GM18505 (cell line): Measurements from ENCODE around the gene METTL6.
"Not testable (repeated sequence)": the region's sequence is repeated elsewhere in the genome, so short reads cannot be mapped to it uniquely, and the experiment has no call there.

Source experiments
- ATAC-seq: cut with Tn5 transposase; IDR thresholded peaks from one replicate; pipeline ENCODE4 v1.9.1; 2021; ENCODE audit not compliant: unreplicated experiment
- POLR2A ChIP-seq: IDR thresholded peaks from 4 replicates; pipeline ENCODE4 v1.6.1; 2011; ENCODE audit warnings: borderline replicate concordance; ENCODE audit not compliant: insufficient read depth, insufficient read length; ENCODE audit errors: extremely low read depth

Gene METTL6

GRCh38 chr3:15380980-15381890 is 46.1 kb downstream of the METTL6 start:
- no peak for ATAC-seq
- TF ChIP-seq POLR2A: no peak

DNA sequence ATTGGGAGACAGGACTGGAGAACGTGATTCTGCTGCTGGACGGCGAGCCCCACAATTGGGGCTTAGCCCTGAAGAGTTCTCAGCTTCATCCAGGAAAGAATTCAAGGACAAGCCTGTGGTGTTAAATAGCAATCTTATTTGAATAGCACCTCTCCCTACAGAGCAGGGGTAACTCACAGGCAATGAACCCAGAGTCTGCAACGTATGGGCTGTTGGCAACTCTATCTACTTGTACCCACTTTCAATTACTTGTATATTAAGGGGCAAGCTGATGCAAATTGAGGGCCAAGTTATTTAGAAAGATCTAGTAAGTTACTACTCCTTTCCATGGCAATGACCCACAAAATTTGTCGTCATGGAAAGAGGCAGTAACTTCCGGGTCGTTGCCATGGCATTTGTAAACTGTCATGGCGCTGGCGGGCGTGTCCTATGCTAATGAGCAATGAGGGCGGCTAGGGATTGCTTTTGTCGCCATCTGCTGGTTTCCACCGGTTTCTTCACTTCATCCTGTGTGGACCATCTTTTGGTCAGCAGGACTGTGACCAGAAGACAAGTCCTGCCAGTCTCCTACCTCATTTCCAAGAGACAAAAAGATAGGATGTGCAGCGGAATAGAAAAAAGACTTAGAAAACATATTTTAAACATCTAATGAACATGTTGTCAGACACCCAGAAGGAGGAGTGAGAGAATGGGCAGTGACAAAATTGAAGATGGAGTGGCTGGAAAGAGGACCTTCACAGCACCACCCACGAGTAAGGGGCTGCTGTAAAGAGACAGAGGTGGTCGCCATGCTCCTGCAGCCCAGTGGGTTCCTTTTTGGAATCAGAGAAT is 49.2 kb downstream of the METTL6 start:
- no peak for TF ChIP-seq POLR2A
- ATAC-seq: peak; percentile 88

GRCh38 chr3:15375461-15376000 is 51.8 kb downstream of the METTL6 start:
- TF ChIP-seq POLR2A: no peak
- ATAC-seq: no peak

- no peak for TF ChIP-seq POLR2A
- ATAC-seq: no peak
These were observed 54.4 kb downstream of the METTL6 start for GRCh38 chr3:15372918-15373317.

- no peak for ATAC-seq
- no peak for TF ChIP-seq POLR2A
These were observed 58.7 kb downstream of the METTL6 start for GRCh38 chr3:15368561-15369135.

GRCh38 chr3:15367059-15367458 is 60.3 kb downstream of the METTL6 start:
- no peak for TF ChIP-seq POLR2A
- no peak for ATAC-seq

GRCh38 chr3:15364078-15364477 is 63.3 kb downstream of the METTL6 start:
- not testable (repeated sequence) for ATAC-seq

GRCh38 chr3:15361494-15362214 is 65.7 kb downstream of the METTL6 start:
- peak; percentile 41 for TF ChIP-seq POLR2A
- ATAC-seq: peak; percentile 69

- TF ChIP-seq POLR2A: no peak
- ATAC-seq: peak; percentile 2
These were observed 66.4 kb downstream of the METTL6 start for GRCh38 chr3:15360788-15361493.
